Measurements from ENCODE around the gene FOXS1. TPM values are rescaled to one million over a fixed set of nuclear protein-coding genes. Genes with fewer than 3 reads are reported as not detected.

The FOXS1 gene
- total and polyA plus RNA-seq, 10 of the 15 experiments (the other 5 are each of a cell fraction or from before 2014, with no cell fraction given), result not detected

GRCh38 chr20:31858760-31859083, 13.3 kb upstream of the FOXS1 start:
- SMC1A ChIA-PET (ENCODE audit: uncharacterized antibody, unreplicated experiment), result interaction anchor here (0.6 to 3.0 kb wide), 6 partner anchors 10 to 427 kb away, joined by 3 to 27 read pairs (median 4); partner anchors contain the start of gene PDRG1
- Histone ChIP-seq H3K9me3 (replicated peaks; ENCODE audit: control insufficient read depth, insufficient read depth, low read length) (no peaks in the 10 kb centered on the region), H3K9ac (ENCODE audit: control insufficient read depth, insufficient read depth, low read length) (no peak overlapping the region), H3K4me2 (ENCODE audit: control insufficient read depth, insufficient read depth) (0 out of 2 replicates have a peak overlapping the region, but pooled peaks have one; percentile 10), H3K27ac (ENCODE audit: control insufficient read depth, insufficient read depth) (no peak overlapping the region), H3K36me3 (ENCODE audit: control insufficient read depth in 2 of 2, insufficient read depth in 2 of 2, low read length in 1 of 2) (no peaks in the 10 kb centered on the region), H3K4me1 (ENCODE audit: control insufficient read depth, insufficient read depth, low read length) (peaks cover 10% of the 10 kb centered on the region), H3K79me2 (ENCODE audit: control insufficient read depth, insufficient read depth, low read length) (no peaks in the 10 kb centered on the region), H3K4me3 (no peak overlapping the region), H2AFZ (ENCODE audit: control insufficient read depth, low read depth, low read length) (no peak overlapping the region), H4K20me1 (ENCODE audit: control insufficient read depth, insufficient read depth) (no peaks in the 10 kb centered on the region), H3K27me3 (replicated peaks in 1 of 2; ENCODE audit: control insufficient read depth in 2 of 2, insufficient read depth in 2 of 2, low read length in 1 of 2) (peaks cover 0 to 9% of the 10 kb centered on the region in 2 experiments; a peak in 1 of 4 replicates)
- DNase-seq (ENCODE audit: low read depth, low spot score) (no peak), FAIRE-seq (no peak), ATAC-seq (no peak)
- POLR2A ChIA-PET, result interaction anchor here (0.6 to 0.7 kb wide), 2 partner anchors 9 to 235 kb away, joined by 4 to 5 read pairs; no protein-coding TSS in a partner anchor
- WGBS (ENCODE audit: insufficient coverage, insufficient replicate concordance, low lambda C conversion rate, missing lambda C conversion rate), result 23% methylated on average over 3 of the region's 3 CpGs
- TF ChIP-seq EGR1 (IDR thresholded peaks at IDR 0.05; ENCODE audit: borderline replicate concordance in 1 of 2, low read depth in 2 of 2, low read length in 2 of 2) (no peak), ZSCAN29 (IDR thresholded peaks at IDR 0.05) (no peak), NFXL1 (IDR thresholded peaks at IDR 0.05; ENCODE audit: borderline replicate concordance) (no peak), BMI1 (IDR thresholded peaks at IDR 0.05; ENCODE audit: borderline replicate concordance) (no peak), NR2F1 (conservative IDR thresholded peaks at IDR 0.05) (no peak), LARP7 (IDR thresholded peaks at IDR 0.05) (no peak), KAT2A (conservative IDR thresholded peaks at IDR 0.05; ENCODE audit: control insufficient read depth, low read depth, low read length) (no peak)
- TF ChIP-seq, protein P1, sequence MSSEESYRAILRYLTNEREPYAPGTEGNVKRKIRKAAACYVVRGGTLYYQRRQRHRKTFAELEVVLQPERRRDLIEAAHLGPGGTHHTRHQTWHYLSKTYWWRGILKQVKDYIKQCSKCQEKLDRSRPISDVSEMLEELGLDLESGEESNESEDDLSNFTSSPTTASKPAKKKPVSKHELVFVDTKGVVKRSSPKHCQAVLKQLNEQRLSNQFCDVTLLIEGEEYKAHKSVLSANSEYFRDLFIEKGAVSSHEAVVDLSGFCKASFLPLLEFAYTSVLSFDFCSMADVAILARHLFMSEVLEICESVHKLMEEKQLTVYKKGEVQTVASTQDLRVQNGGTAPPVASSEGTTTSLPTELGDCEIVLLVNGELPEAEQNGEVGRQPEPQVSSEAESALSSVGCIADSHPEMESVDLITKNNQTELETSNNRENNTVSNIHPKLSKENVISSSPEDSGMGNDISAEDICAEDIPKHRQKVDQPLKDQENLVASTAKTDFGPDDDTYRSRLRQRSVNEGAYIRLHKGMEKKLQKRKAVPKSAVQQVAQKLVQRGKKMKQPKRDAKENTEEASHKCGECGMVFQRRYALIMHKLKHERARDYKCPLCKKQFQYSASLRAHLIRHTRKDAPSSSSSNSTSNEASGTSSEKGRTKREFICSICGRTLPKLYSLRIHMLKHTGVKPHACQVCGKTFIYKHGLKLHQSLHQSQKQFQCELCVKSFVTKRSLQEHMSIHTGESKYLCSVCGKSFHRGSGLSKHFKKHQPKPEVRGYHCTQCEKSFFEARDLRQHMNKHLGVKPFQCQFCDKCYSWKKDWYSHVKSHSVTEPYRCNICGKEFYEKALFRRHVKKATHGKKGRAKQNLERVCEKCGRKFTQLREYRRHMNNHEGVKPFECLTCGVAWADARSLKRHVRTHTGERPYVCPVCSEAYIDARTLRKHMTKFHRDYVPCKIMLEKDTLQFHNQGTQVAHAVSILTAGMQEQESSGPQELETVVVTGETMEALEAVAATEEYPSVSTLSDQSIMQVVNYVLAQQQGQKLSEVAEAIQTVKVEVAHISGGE (CRISPR knock-in tag; IDR thresholded peaks at IDR 0.05), result no peak
- TF ChIP-seq, protein P2, sequence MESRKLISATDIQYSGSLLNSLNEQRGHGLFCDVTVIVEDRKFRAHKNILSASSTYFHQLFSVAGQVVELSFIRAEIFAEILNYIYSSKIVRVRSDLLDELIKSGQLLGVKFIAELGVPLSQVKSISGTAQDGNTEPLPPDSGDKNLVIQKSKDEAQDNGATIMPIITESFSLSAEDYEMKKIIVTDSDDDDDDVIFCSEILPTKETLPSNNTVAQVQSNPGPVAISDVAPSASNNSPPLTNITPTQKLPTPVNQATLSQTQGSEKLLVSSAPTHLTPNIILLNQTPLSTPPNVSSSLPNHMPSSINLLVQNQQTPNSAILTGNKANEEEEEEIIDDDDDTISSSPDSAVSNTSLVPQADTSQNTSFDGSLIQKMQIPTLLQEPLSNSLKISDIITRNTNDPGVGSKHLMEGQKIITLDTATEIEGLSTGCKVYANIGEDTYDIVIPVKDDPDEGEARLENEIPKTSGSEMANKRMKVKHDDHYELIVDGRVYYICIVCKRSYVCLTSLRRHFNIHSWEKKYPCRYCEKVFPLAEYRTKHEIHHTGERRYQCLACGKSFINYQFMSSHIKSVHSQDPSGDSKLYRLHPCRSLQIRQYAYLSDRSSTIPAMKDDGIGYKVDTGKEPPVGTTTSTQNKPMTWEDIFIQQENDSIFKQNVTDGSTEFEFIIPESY (IDR thresholded peaks at IDR 0.05), result no peak
- RAD21 ChIA-PET (ENCODE audit: unreplicated experiment), result interaction anchor here (1.0 to 1.2 kb wide), 3 partner anchors 10 to 93 kb away, joined by 3 to 15 read pairs (median 6); partner anchors contain the start of gene PDRG1
- CTCF ChIA-PET, result interaction anchor here (1.0 to 13.1 kb wide), 6 partner anchors 9 to 196 kb away, joined by 3 to 307 read pairs (median 3); partner anchors contain the start of gene PDRG1
- in situ Hi-C loops (cut with MboI) (loop anchor here (5.0 to 10.0 kb wide), 2 partner anchors 94 to 236 kb away; partner anchors contain the start of gene PDRG1), intact Hi-C loops (cut with micrococcal nuclease; ENCODE audit: unreplicated experiment) (no loop called here)
- BruUV-seq (replicated peaks), result no TSS peak

Measured in GM12878 (cell line).